ENCODE results near the gene PDK2. TPM values are rescaled to one million over a fixed set of nuclear protein-coding genes. Genes with fewer than 3 reads are reported as not detected.

The PDK2 gene
- total and polyA plus RNA-seq, 2 of the 4 experiments (the other 2 are of a cell fraction) = 26.7 to 104 TPM

GRCh38 chr17:50144355-50144754 is 49.2 kb downstream of the PDK2 start:
- Histone ChIP-seq H2AK9ac (replicated peaks; ENCODE audit: low read depth, low read length, poor library complexity) (no peak overlapping the region), H3K14ac (replicated peaks; ENCODE audit: low read depth, low read length) (no peak overlapping the region), H3K27me3 (ENCODE audit: control insufficient read depth, insufficient read depth, low read length) (no peaks in the 10 kb centered on the region), H3K4me3 (ENCODE audit: insufficient read depth, low read depth, low read length) (no peak overlapping the region), H3K9me3 (ENCODE audit: control insufficient read depth, insufficient read depth, low read length) (no peaks in the 10 kb centered on the region), H3K9ac (ENCODE audit: low read depth, low read length) (no peak overlapping the region), H3K4me2 (ENCODE audit: low read depth, low read length) (no peak overlapping the region), H3K36me3 (ENCODE audit: control insufficient read depth, insufficient read depth, low read length) (peaks cover 55% of the 10 kb centered on the region), H4K8ac (ENCODE audit: low read depth in 2 of 2, low read length in 2 of 2) (no peak overlapping the region), H2BK20ac (ENCODE audit: low read depth, low read length) (no peak overlapping the region), H3K56ac (ENCODE audit: extremely low read depth, insufficient read depth, low read length) (no peak overlapping the region), H2AFZ (replicated peaks; ENCODE audit: low read length, poor library complexity) (no peak overlapping the region), H3K4ac (ENCODE audit: low read depth, low read length) (no peak overlapping the region), H3K4me1 (ENCODE audit: control insufficient read depth, insufficient read depth, low read length) (peaks cover 22% of the 10 kb centered on the region), H3K27ac (ENCODE audit: insufficient read depth, low read length) (no peak overlapping the region), H2BK5ac (ENCODE audit: low read depth, low read length, poor library complexity, severe bottlenecking) (no peak overlapping the region), H2BK15ac (ENCODE audit: low read depth, low read length) (no peak overlapping the region), H3K18ac (ENCODE audit: low read depth, low read length) (no peak overlapping the region), H3K79me1 (ENCODE audit: low read depth in 1 of 2, low read length in 2 of 2) (peaks cover 13 to 91% of the 10 kb centered on the region in 2 experiments), H3K23ac (ENCODE audit: low read depth, low read length) (no peak overlapping the region), H3K9me1 (ENCODE audit: insufficient read depth, low read length) (peaks cover 2% of the 10 kb centered on the region; the same call in 1 of the 2 replicates), H2BK120ac (ENCODE audit: low read depth, low read length) (no peak overlapping the region), H4K5ac (ENCODE audit: low read depth, low read length) (no peak overlapping the region), H4K91ac (ENCODE audit: insufficient read depth, low read depth, low read length) (no peak overlapping the region), H2AK5ac (ENCODE audit: low read depth, low read length) (no peak overlapping the region), H4K20me1 (ENCODE audit: insufficient read depth, low read length) (peaks cover 93% of the 10 kb centered on the region)
- intact Hi-C loops (cut with micrococcal nuclease) (no loop called here), in situ Hi-C loops (cut with MboI; ENCODE audit: low sequenced_read_pairs) (no loop called here), dilution Hi-C loops (cut with HindIII; ENCODE audit: low sequenced_read_pairs, unreplicated experiment) (no loop called here)
- BruUV-seq (replicated peaks) = no TSS peak
- TF ChIP-seq, protein P1, sequence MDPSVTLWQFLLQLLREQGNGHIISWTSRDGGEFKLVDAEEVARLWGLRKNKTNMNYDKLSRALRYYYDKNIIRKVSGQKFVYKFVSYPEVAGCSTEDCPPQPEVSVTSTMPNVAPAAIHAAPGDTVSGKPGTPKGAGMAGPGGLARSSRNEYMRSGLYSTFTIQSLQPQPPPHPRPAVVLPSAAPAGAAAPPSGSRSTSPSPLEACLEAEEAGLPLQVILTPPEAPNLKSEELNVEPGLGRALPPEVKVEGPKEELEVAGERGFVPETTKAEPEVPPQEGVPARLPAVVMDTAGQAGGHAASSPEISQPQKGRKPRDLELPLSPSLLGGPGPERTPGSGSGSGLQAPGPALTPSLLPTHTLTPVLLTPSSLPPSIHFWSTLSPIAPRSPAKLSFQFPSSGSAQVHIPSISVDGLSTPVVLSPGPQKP (IDR thresholded peaks at IDR 0.05; ENCODE audit: borderline replicate concordance, low read depth, low read length) = no peak
- TF ChIP-seq SMC3 (IDR thresholded peaks at IDR 0.05; ENCODE audit: low read depth, low read length) = no peak
- TF ChIP-seq, protein P2, sequence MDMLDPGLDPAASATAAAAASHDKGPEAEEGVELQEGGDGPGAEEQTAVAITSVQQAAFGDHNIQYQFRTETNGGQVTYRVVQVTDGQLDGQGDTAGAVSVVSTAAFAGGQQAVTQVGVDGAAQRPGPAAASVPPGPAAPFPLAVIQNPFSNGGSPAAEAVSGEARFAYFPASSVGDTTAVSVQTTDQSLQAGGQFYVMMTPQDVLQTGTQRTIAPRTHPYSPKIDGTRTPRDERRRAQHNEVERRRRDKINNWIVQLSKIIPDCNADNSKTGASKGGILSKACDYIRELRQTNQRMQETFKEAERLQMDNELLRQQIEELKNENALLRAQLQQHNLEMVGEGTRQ (IDR thresholded peaks at IDR 0.05; ENCODE audit: low read depth, low read length) = no peak
- TF ChIP-seq FOS (IDR thresholded peaks at IDR 0.05; ENCODE audit: low read depth, low read length) = no peak
- TF ChIP-seq RCOR1 (IDR thresholded peaks at IDR 0.05; ENCODE audit: insufficient replicate concordance, low read length) = no peak
- TF ChIP-seq MXI1 (IDR thresholded peaks at IDR 0.05; ENCODE audit: borderline replicate concordance, low read depth, low read length) = no peak
- no peak for TF ChIP-seq MAFK (IDR thresholded peaks at IDR 0.05; ENCODE audit: low read depth, low read length)
- TF ChIP-seq CTCF (conservative IDR thresholded peaks at IDR 0.05; ENCODE audit: low read depth, low read length) = no peak
- no peak for TF ChIP-seq RAD21 (IDR thresholded peaks at IDR 0.05; ENCODE audit: low read length)
- TF ChIP-seq NFE2L2 (IDR thresholded peaks at IDR 0.05; ENCODE audit: low read depth, low read length) = no peak
- no peak for TF ChIP-seq CHD1 (IDR thresholded peaks at IDR 0.05; ENCODE audit: low read depth, low read length)
- TF ChIP-seq BHLHE40 (IDR thresholded peaks at IDR 0.05; ENCODE audit: low read depth, low read length) = no peak
- no peak for TF ChIP-seq POLR2A (IDR thresholded peaks at IDR 0.05; ENCODE audit: low read depth, low read length)
- TF ChIP-seq CEBPB (IDR thresholded peaks at IDR 0.05; ENCODE audit: low read depth, low read length) = no peak
- no peak for TF ChIP-seq RFX5 (IDR thresholded peaks at IDR 0.05; ENCODE audit: low read depth, low read length)
- no peak for TF ChIP-seq MAZ (IDR thresholded peaks at IDR 0.05; ENCODE audit: borderline replicate concordance, low read depth, low read length)
- POLR2A ChIA-PET (ENCODE audit: unreplicated experiment) = no interaction called here
- CTCF ChIA-PET = no interaction called here
- ATAC-seq (ENCODE audit: low read depth) (no peak), DNase-seq (no peak)
- WGBS, 2 experiments (ENCODE audit: extremely low coverage in 2 of 2, insufficient read length in 1 of 2) = 100% methylated on average over 2 of the region's 6 CpGs; no CpG with 5 or more reads in 1 of the 2 experiments
